Activated naive CD4-positive, alpha-beta T cell (primary cell): ENCODE results near the gene MIEF1.

Experiments
- DNase-seq, 4 experiments: peaks; one replicate each; lab custom pipeline; 2025; lab: John Stamatoyannopoulos, UW

MIEF1 gene

DNA sequence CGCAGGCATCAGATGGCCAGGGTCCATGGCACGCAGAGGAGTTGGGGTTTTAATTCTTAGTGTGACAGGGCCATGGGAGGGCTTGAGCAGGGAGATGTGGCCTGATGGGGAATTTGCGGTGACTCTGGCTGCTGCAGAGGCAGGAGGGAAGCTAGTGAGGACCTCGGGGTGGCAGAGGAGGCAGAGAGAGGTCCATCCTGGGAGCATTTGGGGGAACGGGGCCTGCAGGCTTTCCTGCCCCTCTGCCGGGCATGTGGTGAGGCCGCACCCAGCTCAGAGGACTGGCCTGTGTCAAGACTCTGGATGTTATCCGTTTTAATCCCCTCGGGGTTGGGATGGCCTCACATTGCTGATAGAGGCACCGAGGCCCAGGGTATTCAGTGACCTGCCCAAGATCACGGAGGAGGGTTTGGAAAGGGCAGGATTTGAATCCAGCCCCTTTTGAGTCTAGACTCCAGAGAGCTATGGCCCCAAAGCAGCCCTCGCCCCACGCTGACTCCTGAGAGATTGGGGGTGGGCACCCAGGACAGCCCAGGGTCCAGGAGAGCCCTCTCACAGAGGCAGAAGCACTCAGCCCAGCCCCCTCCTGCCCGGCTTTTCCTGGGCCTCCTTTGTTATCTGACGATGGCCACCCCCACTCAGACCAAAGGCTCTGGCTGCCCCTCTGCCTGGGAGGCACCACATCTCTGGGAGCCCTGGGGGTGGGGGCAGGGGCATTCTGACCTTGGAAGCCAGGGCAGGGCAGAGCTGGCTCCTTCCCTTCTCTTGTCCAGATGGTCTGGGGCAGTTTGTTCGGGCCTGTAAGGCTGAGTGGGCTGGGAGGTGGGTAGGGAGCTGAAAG, 31.4 kb upstream of the MIEF1 start:
- DNase-seq = no peak

DNA sequence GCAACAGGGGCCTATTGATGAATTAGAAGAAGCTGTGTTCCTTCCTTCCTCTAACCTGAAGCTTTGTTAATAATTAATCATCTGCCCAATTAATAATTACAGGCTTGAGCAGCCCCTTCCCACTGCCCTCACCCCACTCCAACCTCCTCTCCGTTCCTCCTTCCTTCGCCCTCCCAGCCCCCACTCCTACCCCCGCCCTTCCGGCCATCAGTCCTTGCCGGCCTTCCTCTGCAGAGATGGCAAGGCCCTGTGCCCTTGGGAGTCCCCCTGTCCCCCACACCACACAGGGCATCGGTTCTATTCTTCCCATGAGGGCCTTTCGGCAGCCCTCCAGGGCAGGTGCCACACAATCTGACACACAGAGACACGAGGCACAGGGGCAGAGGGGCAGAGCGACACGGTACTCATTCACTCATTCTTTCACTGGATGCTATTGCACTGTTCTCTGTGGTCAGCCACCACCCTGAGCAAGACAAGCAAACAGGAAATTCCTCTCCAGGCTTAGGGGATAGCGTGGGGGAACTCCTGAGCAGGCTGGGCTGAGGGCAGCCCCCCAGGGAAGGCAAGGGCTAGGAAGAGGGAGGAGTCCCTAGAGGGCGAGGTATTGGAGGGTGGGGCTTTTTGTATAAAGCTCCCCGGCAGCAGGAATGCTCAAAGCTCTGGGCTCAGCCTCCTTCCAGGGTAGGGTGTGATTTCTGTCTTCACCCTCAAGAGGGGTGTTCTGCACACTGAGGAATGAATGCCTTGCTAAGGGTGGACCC, 30.5 kb upstream of the MIEF1 start:
- DNase-seq = no peak

DNA sequence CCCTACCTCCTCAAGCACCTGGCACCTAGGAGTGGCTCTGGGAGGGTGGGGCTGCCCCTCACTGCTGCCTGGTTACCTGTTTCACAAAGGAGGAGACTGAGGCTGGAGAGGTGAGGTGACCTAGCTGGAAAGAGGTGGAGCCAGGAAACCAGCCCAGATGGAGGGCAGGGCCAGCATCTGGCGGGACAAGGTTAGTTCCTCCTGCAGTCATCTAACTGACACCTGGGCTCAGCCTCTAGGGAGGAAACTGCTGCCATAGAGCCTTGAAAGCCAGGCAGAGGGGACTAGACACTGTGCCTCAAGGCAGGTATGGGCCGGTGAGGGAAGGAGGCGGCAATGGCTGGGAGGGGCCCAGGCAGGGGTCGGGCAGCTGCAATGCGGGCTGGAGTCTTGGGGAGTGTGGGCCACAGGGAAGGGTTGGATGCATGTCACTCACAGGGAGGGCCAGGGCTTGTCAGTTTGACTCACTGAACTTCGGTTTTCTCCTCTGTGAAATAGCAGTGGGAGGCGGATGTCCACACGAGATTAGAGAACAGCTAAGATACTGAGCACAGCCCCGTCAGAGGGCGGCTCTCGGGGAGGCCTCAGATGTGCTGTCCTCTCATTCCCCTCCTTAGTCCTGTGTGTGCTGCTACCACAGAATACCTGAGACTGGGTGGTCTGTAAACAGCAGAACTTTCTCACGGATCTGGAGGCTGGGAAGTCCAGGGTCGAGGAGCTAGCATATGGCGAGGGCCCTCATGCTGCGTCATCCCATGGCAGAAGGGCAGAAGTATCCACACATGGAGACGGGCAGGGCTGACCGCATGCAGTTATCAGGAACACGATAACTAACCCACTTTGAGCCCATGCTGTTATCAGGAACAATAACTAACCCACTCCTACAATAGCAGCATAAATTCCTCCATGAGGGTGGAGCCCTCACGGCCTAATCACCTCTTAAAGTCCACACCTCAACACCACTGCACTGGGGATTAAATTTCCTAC, 29.2 kb upstream of the MIEF1 start:
- DNase-seq = no peak

DNA sequence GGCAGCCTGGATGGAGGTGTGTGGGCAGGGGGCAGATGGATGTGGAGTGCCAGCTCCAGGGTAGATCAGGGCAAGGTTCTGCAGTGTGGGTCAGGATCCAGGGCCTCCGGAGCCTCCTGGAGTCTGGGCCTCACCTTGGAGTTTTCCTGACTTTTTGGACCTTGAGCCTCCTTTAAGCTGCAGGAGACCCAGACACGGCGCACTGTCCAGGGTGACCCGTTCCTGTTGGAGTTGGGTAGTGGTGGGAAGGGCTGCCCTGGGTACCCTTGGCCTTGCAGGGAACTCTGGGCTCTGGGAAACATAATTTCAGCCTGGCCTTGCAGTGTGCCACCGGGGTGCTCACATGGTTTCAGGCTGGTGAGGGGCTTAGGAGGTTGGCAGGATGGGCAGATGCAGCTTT, 28.2 kb upstream of the MIEF1 start:
- DNase-seq = no peak

DNA sequence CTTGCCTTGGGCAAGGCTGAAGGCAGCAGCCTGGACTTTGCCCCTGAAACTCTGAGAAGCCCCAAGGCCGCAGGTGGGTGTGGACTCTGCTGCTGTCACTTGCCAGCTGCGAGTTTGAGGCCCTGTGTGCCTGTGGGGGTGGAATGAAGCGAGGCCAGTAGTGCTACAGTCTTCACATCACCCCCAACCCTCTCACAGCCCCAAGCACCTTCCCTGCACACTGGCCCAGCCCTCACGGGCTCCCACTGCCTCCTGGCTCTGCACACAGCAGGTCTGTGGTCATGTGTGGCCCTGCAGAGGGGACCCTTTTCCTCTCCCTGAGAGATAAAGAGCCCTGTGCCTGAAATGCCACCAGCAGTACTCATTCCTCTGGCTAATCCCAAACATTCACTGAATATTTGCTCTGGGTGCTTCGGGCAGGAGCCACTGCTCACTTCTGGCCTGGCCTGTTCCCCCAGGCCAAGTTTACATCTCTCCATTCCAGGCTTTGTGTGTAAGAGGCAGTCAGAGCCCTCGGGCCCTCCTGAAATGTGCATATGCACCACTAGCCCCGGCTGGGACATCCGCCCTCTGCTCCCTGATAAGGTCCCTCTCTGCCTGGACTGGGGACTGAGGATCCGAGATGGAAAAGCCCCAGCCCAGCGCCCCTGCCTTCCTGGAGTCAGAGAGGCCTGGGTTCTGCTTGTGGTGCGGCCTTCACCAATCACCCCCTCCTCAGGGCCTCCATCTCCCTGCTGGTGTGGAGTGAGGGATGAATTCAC, 27.6 kb upstream of the MIEF1 start:
- DNase-seq = no peak

DNA sequence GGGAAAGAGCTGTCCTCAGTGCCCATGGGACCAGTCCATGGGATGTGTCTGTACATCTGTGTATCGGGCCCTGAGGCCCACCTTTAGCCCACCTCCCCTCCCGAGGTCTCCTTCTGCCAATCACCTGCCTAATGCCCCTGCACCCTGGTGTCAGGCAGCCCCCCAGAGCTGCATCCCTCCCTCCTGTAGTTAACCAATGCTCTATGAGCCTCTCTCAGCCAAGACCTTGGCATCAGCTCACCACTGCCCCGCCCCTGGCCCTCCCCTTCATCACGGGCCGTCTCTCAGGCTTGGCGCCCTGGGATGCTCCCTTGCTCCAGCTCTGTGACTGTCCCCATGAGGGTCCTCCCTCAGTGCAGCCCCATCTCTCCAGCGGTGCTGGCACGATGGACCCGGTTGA, 26.8 kb upstream of the MIEF1 start:
- DNase-seq = no peak

DNA sequence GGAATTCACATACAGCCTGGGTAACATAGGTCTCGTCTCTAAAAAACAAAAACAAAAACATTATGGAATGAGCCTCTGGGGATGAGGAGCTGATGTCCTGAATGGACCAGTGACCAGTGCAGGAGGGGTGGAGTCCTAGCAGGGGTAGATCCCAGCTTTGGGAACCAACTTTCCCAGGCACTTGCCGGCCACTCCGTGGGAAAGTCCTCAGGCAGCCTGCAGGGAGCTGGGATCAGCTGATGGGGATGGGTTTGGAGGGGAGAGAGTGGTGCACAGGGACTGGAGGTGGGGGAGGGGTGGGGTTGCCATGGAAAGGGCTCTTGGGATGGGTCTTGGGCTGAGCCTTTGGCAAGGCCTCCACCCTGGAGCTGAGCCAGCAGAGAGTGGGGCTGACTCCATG, 26.2 kb upstream of the MIEF1 start:
- no peak for DNase-seq

DNA sequence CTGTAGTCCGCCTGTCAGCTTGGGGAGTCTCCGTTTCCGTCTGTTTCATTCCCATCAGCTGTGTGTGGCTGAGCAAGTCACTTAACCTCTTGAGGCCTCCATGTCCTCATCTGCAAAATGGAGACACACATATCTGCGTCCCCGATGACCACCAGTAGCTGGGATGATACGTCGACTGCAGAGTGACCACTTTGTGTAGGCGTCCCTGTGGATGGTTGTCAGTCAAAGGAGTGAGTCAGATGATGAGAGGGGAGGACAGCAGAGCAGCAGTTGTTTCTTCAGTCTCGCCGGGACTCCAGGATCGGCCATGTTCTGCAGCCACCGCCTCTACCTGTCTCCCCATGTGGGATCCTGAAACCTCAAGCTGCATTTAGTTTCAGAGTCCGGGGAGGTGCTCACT, 25.4 kb upstream of the MIEF1 start:
- DNase-seq = no peak

DNA sequence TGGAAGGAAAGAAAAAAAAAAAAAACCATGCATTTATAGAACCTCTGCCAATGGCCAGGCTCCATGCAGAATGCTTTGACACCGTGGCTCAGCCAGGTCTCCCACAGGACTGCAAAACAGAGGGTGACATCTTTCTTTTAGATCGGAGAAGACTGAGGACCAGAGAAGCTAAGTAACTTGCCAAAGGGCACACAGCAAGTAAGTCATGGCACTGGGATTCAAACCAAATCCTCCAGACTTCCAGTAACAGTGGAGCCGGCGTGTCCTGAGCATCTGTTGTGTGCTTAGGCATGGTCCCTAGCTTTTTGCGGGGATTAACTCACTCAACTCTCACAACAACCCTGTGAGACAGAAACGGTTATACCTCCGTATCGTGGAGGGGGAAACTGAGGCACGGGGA, 24.5 kb upstream of the MIEF1 start:
- no peak for DNase-seq

DNA sequence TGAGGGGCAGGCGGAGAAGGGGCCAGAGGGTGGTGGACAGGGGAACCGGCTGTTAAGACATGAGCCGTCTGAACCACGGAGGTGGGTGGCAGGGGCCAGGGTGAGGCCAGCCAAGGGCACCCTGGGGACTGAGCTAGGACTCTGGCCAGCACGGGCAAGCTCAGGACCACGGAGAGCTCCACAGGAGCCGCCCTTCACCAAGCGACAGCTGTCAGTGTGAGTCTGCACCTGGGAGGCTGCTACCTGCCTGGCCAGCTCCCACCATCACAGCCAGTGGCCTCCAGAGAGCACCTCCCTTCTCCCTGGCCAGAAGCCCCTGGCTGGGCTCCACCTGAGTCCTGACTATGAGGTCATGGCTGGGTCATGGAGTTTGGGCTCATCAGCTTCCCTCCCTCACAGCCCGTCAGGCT, 23.6 kb upstream of the MIEF1 start:
- no peak for DNase-seq

DNA sequence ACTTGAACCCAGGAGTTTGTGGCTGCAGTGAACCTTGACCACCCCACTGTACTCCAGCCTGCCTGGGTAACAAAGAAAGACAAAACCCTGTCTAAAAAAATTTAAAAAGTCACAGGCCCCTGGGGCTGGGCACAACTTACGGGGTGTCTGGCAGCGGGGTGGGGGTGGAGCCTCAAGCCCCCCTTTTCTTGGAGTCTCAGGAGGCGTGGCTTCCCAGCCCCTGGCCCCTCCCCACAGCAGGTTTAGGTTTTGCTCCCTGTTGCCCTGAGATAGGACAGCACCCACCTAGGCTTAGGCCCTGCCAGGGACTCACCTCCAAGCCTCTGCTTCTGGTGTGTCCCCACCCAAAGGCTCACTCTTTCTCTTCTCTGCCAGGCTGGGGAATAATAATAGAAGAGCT, 22.8 kb upstream of the MIEF1 start:
- no peak for DNase-seq

DNA sequence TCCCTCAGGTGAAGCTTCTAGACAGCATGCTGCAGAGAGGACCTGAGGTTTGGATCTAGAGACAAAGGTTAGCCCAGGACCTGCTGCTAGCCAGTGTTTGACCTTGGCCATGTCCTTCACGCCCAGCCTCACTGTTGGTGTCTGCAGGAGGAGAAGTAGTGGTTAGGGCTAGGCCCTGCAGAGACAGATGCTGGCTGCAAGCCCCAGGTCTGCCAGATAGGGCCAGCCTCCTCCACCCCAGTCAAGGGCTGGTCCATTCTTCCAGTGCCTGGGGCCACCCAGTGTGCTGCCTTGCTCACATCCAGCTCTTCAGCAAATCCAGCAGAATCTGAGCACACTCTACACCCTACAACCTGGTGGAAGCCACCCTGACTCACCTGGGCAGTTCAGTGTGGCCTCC, 21.5 kb upstream of the MIEF1 start:
- no peak for DNase-seq

DNA sequence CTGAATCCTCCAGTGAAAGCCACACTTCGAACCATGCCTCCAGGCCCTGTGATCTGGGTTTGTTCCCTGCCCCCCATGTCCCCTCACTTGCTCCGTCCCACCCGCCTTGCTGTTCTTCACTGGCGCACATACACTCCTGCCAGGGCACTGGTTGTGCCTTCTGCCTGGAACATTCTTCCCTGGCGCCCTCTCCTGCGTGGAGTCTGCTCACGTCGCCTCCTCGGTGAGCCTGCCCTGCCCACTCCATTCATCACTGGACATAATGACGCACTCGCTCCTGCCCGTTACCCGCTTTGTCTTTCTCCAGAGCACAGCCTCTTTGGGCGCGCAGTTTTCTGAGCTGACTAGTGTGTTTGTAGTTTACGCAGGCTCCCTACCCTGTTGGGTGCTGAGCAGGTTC, 21.0 kb upstream of the MIEF1 start:
- no peak for DNase-seq

DNA sequence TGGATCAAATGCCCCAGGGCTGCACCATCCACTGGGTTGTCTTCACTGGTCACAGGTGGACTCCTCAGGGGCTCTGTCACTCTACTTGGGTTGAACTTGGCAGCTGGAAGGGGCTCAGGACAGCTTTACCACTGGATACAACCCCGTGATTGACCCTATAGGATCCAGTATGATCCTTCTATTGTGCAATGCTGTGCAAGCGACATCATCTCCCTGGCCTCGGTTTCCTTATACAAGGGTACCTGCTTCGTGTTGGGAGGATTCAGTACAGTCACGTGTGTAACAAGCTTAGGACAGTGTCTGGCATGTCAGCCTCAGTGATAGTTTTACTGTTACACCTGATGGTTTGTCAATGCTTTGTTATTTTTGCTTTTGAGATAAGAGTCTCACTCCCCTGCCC, 20.5 kb upstream of the MIEF1 start:
- no peak for DNase-seq

DNA sequence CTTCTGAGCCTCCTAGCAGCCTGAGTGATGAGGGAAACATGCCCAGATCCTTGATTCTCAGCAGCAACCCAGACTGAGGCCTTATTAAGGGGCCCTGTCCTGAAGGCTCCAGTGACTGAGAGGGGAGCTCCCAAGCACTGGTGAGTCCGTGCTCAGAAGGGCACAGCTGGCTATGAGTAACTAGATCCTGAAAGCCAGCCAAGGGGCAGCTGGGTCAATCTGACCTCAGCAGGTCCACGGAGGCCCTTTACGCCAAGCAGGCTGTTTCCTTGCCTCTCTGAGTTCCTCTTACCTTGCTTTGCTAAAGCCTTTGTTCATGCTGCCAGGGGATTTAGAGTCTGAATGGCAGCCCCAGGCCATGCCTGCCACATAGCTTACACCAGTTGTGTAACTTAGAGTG, 19.3 kb upstream of the MIEF1 start:
- no peak for DNase-seq

DNA sequence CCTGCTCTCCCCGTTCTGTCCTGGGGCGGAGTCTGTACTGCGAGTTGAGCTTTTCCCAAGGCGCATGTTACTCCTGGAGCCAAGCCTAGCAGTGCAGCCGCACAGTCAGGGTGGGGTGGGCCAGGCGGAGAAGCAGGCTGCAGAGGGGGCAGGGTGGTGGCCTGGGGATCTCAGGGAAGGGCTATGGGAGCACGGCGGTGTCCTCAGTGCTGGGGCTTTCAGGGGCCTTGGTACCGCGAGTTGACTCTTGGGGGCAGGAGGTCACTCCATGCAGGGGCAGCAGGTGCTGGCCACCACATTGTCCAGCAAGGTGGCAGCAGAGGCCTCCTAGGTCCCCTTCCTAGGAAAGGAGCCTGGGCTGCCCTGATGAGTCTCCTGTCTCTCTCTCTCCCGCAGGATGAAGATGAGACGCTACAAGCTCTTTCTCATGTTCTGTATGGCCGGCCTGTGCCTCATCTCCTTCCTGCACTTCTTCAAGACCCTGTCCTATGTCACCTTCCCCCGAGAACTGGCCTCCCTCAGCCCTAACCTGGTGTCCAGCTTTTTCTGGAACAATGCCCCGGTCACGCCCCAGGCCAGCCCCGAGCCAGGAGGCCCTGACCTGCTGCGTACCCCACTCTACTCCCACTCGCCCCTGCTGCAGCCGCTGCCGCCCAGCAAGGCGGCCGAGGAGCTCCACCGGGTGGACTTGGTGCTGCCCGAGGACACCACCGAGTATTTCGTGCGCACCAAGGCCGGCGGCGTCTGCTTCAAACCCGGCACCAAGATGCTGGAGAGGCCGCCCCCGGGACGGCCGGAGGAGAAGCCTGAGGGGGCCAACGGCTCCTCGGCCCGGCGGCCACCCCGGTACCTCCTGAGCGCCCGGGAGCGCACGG, 14.9 kb upstream of the MIEF1 start:
- DNase-seq = no peak

DNA sequence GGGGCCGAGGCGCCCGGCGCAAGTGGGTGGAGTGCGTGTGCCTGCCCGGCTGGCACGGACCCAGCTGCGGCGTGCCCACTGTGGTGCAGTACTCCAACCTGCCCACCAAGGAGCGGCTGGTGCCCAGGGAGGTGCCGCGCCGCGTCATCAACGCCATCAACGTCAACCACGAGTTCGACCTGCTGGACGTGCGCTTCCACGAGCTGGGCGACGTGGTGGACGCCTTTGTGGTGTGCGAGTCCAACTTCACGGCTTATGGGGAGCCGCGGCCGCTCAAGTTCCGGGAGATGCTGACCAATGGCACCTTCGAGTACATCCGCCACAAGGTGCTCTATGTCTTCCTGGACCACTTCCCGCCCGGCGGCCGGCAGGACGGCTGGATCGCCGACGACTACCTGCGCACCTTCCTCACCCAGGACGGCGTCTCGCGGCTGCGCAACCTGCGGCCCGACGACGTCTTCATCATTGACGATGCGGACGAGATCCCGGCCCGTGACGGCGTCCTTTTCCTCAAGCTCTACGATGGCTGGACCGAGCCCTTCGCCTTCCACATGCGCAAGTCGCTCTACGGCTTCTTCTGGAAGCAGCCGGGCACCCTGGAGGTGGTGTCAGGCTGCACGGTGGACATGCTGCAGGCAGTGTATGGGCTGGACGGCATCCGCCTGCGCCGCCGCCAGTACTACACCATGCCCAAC, 14.1 kb upstream of the MIEF1 start:
- no peak for DNase-seq

DNA sequence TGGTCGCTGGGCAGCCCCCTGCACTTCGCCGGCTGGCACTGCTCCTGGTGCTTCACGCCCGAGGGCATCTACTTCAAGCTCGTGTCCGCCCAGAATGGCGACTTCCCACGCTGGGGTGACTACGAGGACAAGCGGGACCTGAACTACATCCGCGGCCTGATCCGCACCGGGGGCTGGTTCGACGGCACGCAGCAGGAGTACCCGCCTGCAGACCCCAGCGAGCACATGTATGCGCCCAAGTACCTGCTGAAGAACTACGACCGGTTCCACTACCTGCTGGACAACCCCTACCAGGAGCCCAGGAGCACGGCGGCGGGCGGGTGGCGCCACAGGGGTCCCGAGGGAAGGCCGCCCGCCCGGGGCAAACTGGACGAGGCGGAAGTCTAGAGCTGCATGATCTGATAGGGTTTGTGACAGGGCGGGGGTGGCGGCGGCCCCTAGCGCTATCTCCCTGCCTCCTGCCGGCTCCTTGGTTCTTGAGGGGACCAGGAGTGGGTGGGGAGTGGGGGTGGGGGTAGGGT, 13.5 kb upstream of the MIEF1 start:
- DNase-seq = no peak
